ENCODE data around the gene AP1S1. TPM values are rescaled to one million over a fixed set of nuclear protein-coding genes. Genes with fewer than 3 reads are reported as not detected.
A peak's percentile ranks its signal among the peaks of the same experiment; 100 is the strongest.

AP1S1 gene
- total RNA-seq, 1 donor from 2014 or later: 19.2 TPM

- Mint-ChIP-seq H3K27me3 (peaks cover 19% of the 10 kb centered on the region), H3K4me1 (peaks cover 26% of the 10 kb centered on the region), H3K9me3 (no peaks in the 10 kb centered on the region), H3K36me3 (ENCODE audit: low read depth) (no peaks in the 10 kb centered on the region), H3K4me3 (peak overlapping the region; percentile 70), H3K27ac (peak overlapping the region; percentile 80)
- intact Hi-C loops (cut with micrococcal nuclease): loop anchor here (1.0 to 2.0 kb wide), 6 partner anchors 17 to 243 kb away; partner anchors contain the start of genes AP1S1 and TRIM56
- ChIA-PET POLR2A (interaction anchor here (0.5 to 0.6 kb wide), 2 partner anchors 44 to 53 kb away, joined by 4 read pairs; partner anchors contain the start of gene TRIM56), CTCF (interaction anchor here (1.0 to 1.3 kb wide), 2 partner anchors 145 to 242 kb away, joined by 3 read pairs; partner anchors contain the start of gene ACHE)
- DNase-seq: no peak
- no peak for TF ChIP-seq CTCF (IDR thresholded peaks at IDR 0.05)
- no peak for ATAC-seq (ENCODE audit: low read depth)
These were observed 16.5 kb upstream of the AP1S1 start for GRCh38 chr7:101137651-101138212.

GRCh38 chr7:101138213-101138870 lies 15.9 kb upstream of the AP1S1 start:
- ChIA-PET CTCF (interaction anchor here (0.6 to 1.3 kb wide), 3 partner anchors 107 to 243 kb away, joined by 3 read pairs; partner anchors contain the start of gene ACHE), POLR2A (interaction anchor here (0.5 to 0.6 kb wide), 5 partner anchors 16 to 202 kb away, joined by 3 to 4 read pairs (median 4); partner anchors contain the start of genes AP1S1 and TRIM56)
- ATAC-seq (ENCODE audit: low read depth): peak; percentile 93
- Mint-ChIP-seq H3K4me1 (peaks cover 26% of the 10 kb centered on the region), H3K36me3 (ENCODE audit: low read depth) (no peaks in the 10 kb centered on the region), H3K9me3 (no peaks in the 10 kb centered on the region), H3K27ac (peak overlapping the region; percentile 80), H3K4me3 (peak overlapping the region; percentile 70), H3K27me3 (peaks cover 21% of the 10 kb centered on the region)
- intact Hi-C loops (cut with micrococcal nuclease): loop anchor here (1.0 to 2.0 kb wide), 6 partner anchors 16 to 244 kb away; partner anchors contain the start of genes AP1S1 and TRIM56
- peak; percentile 66 for TF ChIP-seq CTCF (IDR thresholded peaks at IDR 0.05)
- peak; percentile 49 for DNase-seq

- ChIA-PET POLR2A (interaction anchor here (1.2 kb wide), 1 partner anchor 37 kb away, joined by 5 read pairs; no protein-coding TSS in a partner anchor), CTCF (interaction anchor here (1.7 to 6.7 kb wide), 2 partner anchors 52 to 142 kb away, joined by 5 to 111 read pairs; no protein-coding TSS in a partner anchor)
- ATAC-seq (ENCODE audit: low read depth): no peak
- intact Hi-C loops (cut with micrococcal nuclease): no loop called here
- no peak for DNase-seq
- no peak for TF ChIP-seq CTCF (IDR thresholded peaks at IDR 0.05)
- Mint-ChIP-seq H3K9me3 (no peaks in the 10 kb centered on the region), H3K4me1 (peaks cover 23% of the 10 kb centered on the region), H3K4me3 (no peak overlapping the region), H3K27ac (no peak overlapping the region), H3K36me3 (ENCODE audit: low read depth) (no peaks in the 10 kb centered on the region), H3K27me3 (peaks cover 17% of the 10 kb centered on the region)
These were observed 14.0 kb upstream of the AP1S1 start for GRCh38 chr7:101140339-101140699.

GRCh38 chr7:101140746-101141382 lies 13.4 kb upstream of the AP1S1 start:
- Mint-ChIP-seq H3K27ac (no peak overlapping the region), H3K27me3 (peaks cover 17% of the 10 kb centered on the region), H3K9me3 (no peaks in the 10 kb centered on the region), H3K4me1 (peaks cover 23% of the 10 kb centered on the region), H3K4me3 (no peak overlapping the region), H3K36me3 (ENCODE audit: low read depth) (no peaks in the 10 kb centered on the region)
- intact Hi-C loops (cut with micrococcal nuclease): no loop called here
- DNase-seq: no peak
- ChIA-PET CTCF (interaction anchor here (1.1 to 6.7 kb wide), 4 partner anchors 51 to 144 kb away, joined by 3 to 111 read pairs (median 4); no protein-coding TSS in a partner anchor), POLR2A (interaction anchor here (1.2 kb wide), 1 partner anchor 36 kb away, joined by 5 read pairs; no protein-coding TSS in a partner anchor)
- ATAC-seq (ENCODE audit: low read depth): no peak
- TF ChIP-seq CTCF (IDR thresholded peaks at IDR 0.05): no peak

Data from activated B cell treated with CpG ODN at 0.5 μM for 24 hours (primary cell).